B cell (primary cell): ENCODE measurements around the gene OSBPL5. TPM values are rescaled to one million over a fixed set of nuclear protein-coding genes. Genes with fewer than 3 reads are reported as not detected.

ENCODE experiments used
- ATAC-seq: fragments of 200-7000 bp; cut with Tn5 transposase; one replicate; pipeline ENCODE4 v1.10.0; 2021; ENCODE audit warnings: low read depth, mild to moderate bottlenecking, moderate number of reproducible peaks, moderate library complexity
- CTCF ChIA-PET: fragments of 350-600 bp; sonication (Branson Sonifier 250); formaldehyde crosslinking; loops from one replicate; lab custom pipeline; 2021; ENCODE audit warnings: antibody characterized with exemption, inconsistent platforms; lab: Charles Lee
- POLR2A ChIA-PET: fragments of 350-600 bp; sonication (Branson Sonifier 250); formaldehyde crosslinking; loops from one replicate; lab custom pipeline; 2021; ENCODE audit warnings: antibody characterized with exemption; lab: Charles Lee
- DNase-seq: peaks from one replicate; pipeline ENCODE4 v3.0.0; 2013
- H2AFZ ChIP-seq: 2 replicates; pipeline ENCODE4 v1.6.1; 2012; ENCODE audit warnings: mild to moderate bottlenecking, low read depth, low read length; ENCODE audit not compliant: insufficient read depth, poor library complexity, severe bottlenecking
- H3K27ac ChIP-seq, 2 donors: 1 replicate in 1 of 2; 2 replicates in 1 of 2; pipeline ENCODE4 v1.5.1; 2012 to 2013; ENCODE audit warnings: low read length in 2 of 2, mild to moderate bottlenecking in 2 of 2, moderate library complexity in 1 of 2
- H3K27me3 ChIP-seq, 4 experiments: fragments of 200-600 bp in 1 of 4; sonication (generic) in 1 of 4; replicated peaks in 1 of 4; 1 replicate in 2 of 4; 2 replicates in 2 of 4; pipeline versions ENCODE4 v1.6.1 to v1.7.0; 2013 to 2016; ENCODE audit warnings: low read length in 3 of 4, mild to moderate bottlenecking in 2 of 4, mixed read lengths in 1 of 4, moderate library complexity in 1 of 4; ENCODE audit not compliant: insufficient read depth in 4 of 4, control insufficient read depth in 3 of 4; ENCODE audit errors: control extremely low read depth in 1 of 4
- H3K36me3 ChIP-seq, 2 experiments: replicated peaks in 1 of 2; 1 replicate in 1 of 2; 2 replicates in 1 of 2; pipeline versions ENCODE4 v1.6.1 to v1.7.1; 2013; ENCODE audit warnings: low read length in 1 of 2; ENCODE audit not compliant: insufficient read depth in 2 of 2, control insufficient read depth in 1 of 2; ENCODE audit errors: control extremely low read depth in 1 of 2, extremely low read depth in 1 of 2
- H3K4me1 ChIP-seq, 2 donors: fragments of 200-600 bp in 1 of 2; sonication (generic) in 1 of 2; 1 replicate in 1 of 2; 2 replicates in 1 of 2; pipeline versions ENCODE4 v1.5.1 to v1.6.1; 2013 to 2017; ENCODE audit warnings: low read length in 2 of 2; ENCODE audit not compliant: control insufficient read depth in 2 of 2, insufficient read depth in 2 of 2
- H3K4me2 ChIP-seq: replicated peaks from 2 replicates; pipeline ENCODE3; 2012; ENCODE audit warnings: mild to moderate bottlenecking, low read depth, low read length; ENCODE audit not compliant: poor library complexity, severe bottlenecking
- H3K4me3 ChIP-seq, 5 experiments: fragments of 200-600 bp in 1 of 5; sonication (generic) in 1 of 5; 1 replicate in 3 of 5; 2 replicates in 2 of 5; pipeline versions ENCODE4 v1.5.1 to v1.7.0; 2011 to 2016; ENCODE audit warnings: low read length in 4 of 5, mild to moderate bottlenecking in 4 of 5, low read depth in 2 of 5, control low read depth in 1 of 5, moderate library complexity in 1 of 5; ENCODE audit not compliant: insufficient read depth in 1 of 5; ENCODE audit errors: control extremely low read depth in 1 of 5, extremely low read depth in 1 of 5
- H3K79me2 ChIP-seq: fragments of 200-600 bp; sonication (generic); one replicate; pipeline ENCODE4 v1.6.0; 2016; ENCODE audit warnings: low read length; ENCODE audit not compliant: control insufficient read depth, insufficient read depth
- H3K9ac ChIP-seq: fragments of 200-600 bp; sonication (generic); 2 replicates; pipeline ENCODE4 v1.6.1; 2017; ENCODE audit warnings: mild to moderate bottlenecking, low read length, moderate library complexity
- H3K9me3 ChIP-seq, 3 donors: one replicate each; pipeline versions ENCODE4 v1.6.1 to v1.7.1; 2013; ENCODE audit warnings: low read length in 2 of 3; ENCODE audit not compliant: control insufficient read depth in 2 of 3, insufficient read depth in 1 of 3; ENCODE audit errors: control extremely low read depth in 1 of 3
- H4K20me1 ChIP-seq: 2 replicates; pipeline ENCODE4 v1.6.0; 2012; ENCODE audit warnings: mild to moderate bottlenecking, low read length; ENCODE audit not compliant: insufficient read depth, control insufficient read depth, poor library complexity, severe bottlenecking
- H3K27ac Mint-ChIP-seq: one replicate; pipeline ENCODE4 v1.8.0; 2021; ENCODE audit warnings: mixed read lengths
- H3K27me3 Mint-ChIP-seq: one replicate; pipeline ENCODE4 v1.8.0; 2021; ENCODE audit warnings: mixed read lengths
- H3K4me1 Mint-ChIP-seq: one replicate; pipeline ENCODE4 v1.8.0; 2021; ENCODE audit warnings: mixed read lengths
- H3K4me3 Mint-ChIP-seq: one replicate; pipeline ENCODE4 v1.8.0; 2021; ENCODE audit warnings: mixed read lengths
- H3K9me3 Mint-ChIP-seq: one replicate; pipeline ENCODE4 v1.8.0; 2022; ENCODE audit warnings: mixed read lengths; ENCODE audit not compliant: insufficient read depth
- EZH2 ChIP-seq: IDR thresholded peaks from 2 replicates; pipeline ENCODE4 v1.6.1; 2012; ENCODE audit warnings: borderline replicate concordance, low read depth, mild to moderate bottlenecking, moderate library complexity, low read length; ENCODE audit not compliant: insufficient read depth, poor library complexity, severe bottlenecking
- WGBS: methylation state at CpG from one replicate; pipeline ENCODE4 v1.1.5; 2013; ENCODE audit warnings: missing lambda C conversion rate; ENCODE audit not compliant: insufficient coverage; 5-methylcytosine and 5-hydroxymethylcytosine counted together
- intact Hi-C: fragments of 100-400 bp; cut with micrococcal nuclease; formaldehyde crosslinking; loops from one replicate; pipeline ENCODE4 v1.10.0; 2022
- polyA plus RNA-seq: library from polyadenylated mRNA; depleted of rRNA; stranded (reverse); fragments of >200 nt; gene quantifications from 2 replicates; pipeline ENCODE4 v1.2.3, GENCODE V29; 2012
- total RNA-seq, 2 donors: library from RNA; stranded (reverse); fragments of 120-200 nt in 1 of 2; gene quantifications; 1 replicate in 1 of 2; 2 replicates in 1 of 2; pipeline versions ENCODE4 v1.2.3 to v1.2.4, GENCODE V29; 2013 to 2022
- TF ChIP-seq, protein P1 (sequence below): fragments of 200-600 bp; IDR thresholded peaks from one replicate; pipeline ENCODE4 v1.8.0; 2022; ENCODE audit warnings: antibody characterized with exemption, mild to moderate bottlenecking

The OSBPL5 gene
- total and polyA plus RNA-seq, 2 donors (not counting 1 experiment from before 2014, with no cell fraction given) = 0.15 to 1.2 TPM

DNA sequence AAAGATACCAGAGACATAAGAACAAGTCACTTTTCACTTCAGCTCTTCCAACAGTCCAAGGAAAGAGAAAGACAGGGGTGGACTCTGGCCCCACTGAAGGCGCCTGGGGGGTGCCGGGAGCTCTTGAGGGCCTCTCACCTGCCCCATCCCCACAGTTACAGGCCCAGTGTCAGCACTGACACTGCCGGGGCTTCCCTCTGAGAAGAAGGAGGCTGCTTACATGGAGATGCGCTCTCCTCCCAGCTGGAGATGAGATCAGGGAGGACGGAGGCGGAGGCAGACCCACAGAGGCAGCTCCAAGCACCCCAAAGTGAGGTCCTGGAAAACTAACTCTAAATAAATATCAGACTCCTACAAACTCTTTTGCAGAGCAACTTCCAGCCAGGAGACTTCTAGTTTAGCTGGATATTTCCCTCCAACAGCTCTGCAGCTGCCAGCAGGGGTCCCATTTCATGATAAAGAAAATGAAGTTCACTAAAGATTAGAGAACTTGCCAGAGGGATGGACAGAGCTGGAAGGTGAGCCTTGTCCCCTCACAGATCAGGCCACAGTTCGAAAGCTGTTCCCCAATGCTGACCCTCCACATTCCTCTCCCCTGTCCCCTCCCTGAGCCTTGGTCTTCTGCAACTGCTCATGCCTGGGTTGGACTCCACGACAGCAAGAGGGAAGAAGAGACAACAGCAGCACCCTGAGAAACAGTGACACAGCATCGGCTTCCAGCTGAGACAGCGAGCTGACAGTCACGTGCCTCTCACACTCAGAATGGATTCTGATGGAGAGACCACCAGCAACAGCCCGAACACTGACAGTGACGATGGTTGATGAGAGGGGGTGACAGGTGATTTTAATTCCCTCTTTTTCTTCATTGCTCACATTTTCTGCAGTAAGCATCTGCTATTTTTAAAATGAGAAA lies 113.7 kb downstream of the OSBPL5 start:
- Histone ChIP-seq H3K9me3 (no peaks in the 10 kb centered on the region), H3K9ac (no peak overlapping the region), H2AFZ (no peak overlapping the region), H4K20me1 (peaks cover 89% of the 10 kb centered on the region), H3K36me3 (peaks cover 0 to 12% of the 10 kb centered on the region in 2 experiments), H3K4me3 (no peak overlapping the region), H3K27ac (no peak overlapping the region), H3K27me3 (no peaks in the 10 kb centered on the region), H3K79me2 (peaks cover 97% of the 10 kb centered on the region), H3K4me2 (peak overlapping the region; percentile 43), H3K4me1 (peaks cover 23 to 44% of the 10 kb centered on the region in 2 donors)
- TF ChIP-seq, protein P1, sequence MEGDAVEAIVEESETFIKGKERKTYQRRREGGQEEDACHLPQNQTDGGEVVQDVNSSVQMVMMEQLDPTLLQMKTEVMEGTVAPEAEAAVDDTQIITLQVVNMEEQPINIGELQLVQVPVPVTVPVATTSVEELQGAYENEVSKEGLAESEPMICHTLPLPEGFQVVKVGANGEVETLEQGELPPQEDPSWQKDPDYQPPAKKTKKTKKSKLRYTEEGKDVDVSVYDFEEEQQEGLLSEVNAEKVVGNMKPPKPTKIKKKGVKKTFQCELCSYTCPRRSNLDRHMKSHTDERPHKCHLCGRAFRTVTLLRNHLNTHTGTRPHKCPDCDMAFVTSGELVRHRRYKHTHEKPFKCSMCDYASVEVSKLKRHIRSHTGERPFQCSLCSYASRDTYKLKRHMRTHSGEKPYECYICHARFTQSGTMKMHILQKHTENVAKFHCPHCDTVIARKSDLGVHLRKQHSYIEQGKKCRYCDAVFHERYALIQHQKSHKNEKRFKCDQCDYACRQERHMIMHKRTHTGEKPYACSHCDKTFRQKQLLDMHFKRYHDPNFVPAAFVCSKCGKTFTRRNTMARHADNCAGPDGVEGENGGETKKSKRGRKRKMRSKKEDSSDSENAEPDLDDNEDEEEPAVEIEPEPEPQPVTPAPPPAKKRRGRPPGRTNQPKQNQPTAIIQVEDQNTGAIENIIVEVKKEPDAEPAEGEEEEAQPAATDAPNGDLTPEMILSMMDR = no peak
- TF ChIP-seq EZH2 = no peak
- POLR2A ChIA-PET = no interaction called here
- H3K4me3 Mint-ChIP-seq = peak overlapping the region; percentile 42
- DNase-seq (no peak), ATAC-seq (no peak)
- no peaks in the 10 kb centered on the region for H3K27me3 Mint-ChIP-seq
- H3K9me3 Mint-ChIP-seq = no peaks in the 10 kb centered on the region
- CTCF ChIA-PET = interaction anchor here (1.0 to 11.4 kb wide), 6 partner anchors 14 to 518 kb away, joined by 3 to 106 read pairs (median 4); no protein-coding TSS in a partner anchor
- H3K4me1 Mint-ChIP-seq = peaks cover 57% of the 10 kb centered on the region
- WGBS = 61% methylated on average over 7 of the region's 13 CpGs
- H3K27ac Mint-ChIP-seq = peak overlapping the region; percentile 42
- intact Hi-C loops = loop anchor here (10.0 kb wide), 1 partner anchor 147 kb away; a partner anchor contains a TSS
